Left cardiac atrium (tissue), 4 donors: ENCODE data around the gene COX10. TPM values are rescaled to one million over a fixed set of nuclear protein-coding genes. Genes with fewer than 3 reads are reported as not detected.

Source experiments
- ATAC-seq, 2 donors: fragments of 200-7000 bp; cut with Tn5 transposase; one replicate each; pipeline ENCODE4 v1.9.1; 2020; ENCODE audit warnings: mild to moderate bottlenecking in 2 of 2, moderate library complexity in 2 of 2
- DNase-seq: peaks from one replicate; pipeline ENCODE4 v3.0.0-alpha.2; 2020
- intact Hi-C, 2 donors: fragments of 100-400 bp; cut with DNase I; formaldehyde crosslinking; loops; one replicate each; pipeline versions ENCODE4 v1.14.1 to v1.15.1; 2022 to 2023
- total RNA-seq, 2 donors: library from RNA; stranded (reverse); fragmentation: NEBNext Ultra II Directional; extraction: Animal tissue kit (Norgen Biotek cat#: 25700); gene quantifications; one replicate each; pipeline ENCODE4 v1.2.1, GENCODE V29; 2021
- donor health status: DM: no; HTN: yes; CAD: no.
- donor health status: DM: no; HTN: yes; CAD: no; lungs with severe emphysema.
- donor health status: DM: yes; HTN: yes; CAD: no.
- donor health status: Dilated cardiomyopathy.

COX10 gene
- total RNA-seq, 2 donors from 2014 or later: 24.2 to 29.7 TPM

DNA sequence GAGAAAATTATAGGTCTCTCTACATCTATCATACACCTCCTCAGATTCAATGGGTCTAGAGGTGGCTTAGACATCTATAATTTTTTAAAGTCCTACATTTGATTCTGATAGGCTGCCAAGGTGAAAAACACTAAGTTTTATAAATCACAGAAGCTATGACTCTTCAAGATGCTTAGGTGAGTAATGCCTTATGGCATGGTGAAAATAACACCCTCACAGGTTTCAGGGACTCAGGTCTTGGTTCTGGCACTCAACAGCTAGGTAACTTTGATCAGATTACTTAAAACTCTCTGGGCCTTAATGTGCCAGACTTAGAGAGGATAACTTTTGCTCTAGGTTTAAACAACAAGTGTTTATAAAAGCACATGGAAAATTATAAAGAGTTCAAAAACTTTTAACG lies 2.0 kb upstream of the COX10 start:
- intact Hi-C loops: loop anchor here in 1 of 2 donors (5.0 kb wide), 2 partner anchors 235 to 470 kb away; partner anchors contain the start of gene HS3ST3B1
- ATAC-seq (no peak), DNase-seq (no peak)

DNA sequence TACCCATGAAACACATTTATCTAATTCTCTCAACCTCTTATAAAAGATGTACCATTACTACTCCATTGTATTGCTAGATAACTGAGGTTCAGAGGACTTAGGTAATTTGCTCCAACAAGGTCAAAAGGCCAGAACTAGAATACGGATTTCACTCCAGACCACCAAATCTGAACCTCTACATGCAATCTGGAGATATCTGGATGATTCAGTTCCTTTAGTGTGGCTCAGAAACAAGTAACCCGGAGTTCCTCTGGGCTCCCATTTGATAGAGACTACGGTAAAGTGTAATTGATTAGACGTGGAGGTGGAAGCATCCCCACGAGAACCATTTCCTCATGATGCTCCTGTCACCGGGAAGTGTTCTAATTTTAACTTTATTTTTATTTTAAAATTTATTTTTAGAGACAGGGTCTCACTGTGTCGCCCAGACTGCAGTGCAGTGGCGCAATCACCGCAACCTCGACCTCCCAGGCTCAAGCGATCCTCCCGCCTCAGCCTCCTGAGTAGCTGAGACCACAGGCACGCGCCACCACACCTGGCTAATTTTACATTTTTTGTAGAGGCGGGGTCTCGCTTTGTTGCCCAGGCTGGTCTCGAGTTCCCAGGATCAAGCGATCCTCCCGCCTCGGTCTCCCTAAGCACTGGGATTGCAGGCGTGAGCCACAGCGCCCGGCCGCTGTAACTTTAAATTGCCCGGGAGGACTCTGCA lies 608 bp upstream of the COX10 start:
- ATAC-seq: no peak
- intact Hi-C loops: loop anchor here in 1 of 2 donors (5.0 kb wide), 2 partner anchors 234 to 471 kb away; partner anchors contain the start of gene HS3ST3B1
- no peak for DNase-seq

DNA sequence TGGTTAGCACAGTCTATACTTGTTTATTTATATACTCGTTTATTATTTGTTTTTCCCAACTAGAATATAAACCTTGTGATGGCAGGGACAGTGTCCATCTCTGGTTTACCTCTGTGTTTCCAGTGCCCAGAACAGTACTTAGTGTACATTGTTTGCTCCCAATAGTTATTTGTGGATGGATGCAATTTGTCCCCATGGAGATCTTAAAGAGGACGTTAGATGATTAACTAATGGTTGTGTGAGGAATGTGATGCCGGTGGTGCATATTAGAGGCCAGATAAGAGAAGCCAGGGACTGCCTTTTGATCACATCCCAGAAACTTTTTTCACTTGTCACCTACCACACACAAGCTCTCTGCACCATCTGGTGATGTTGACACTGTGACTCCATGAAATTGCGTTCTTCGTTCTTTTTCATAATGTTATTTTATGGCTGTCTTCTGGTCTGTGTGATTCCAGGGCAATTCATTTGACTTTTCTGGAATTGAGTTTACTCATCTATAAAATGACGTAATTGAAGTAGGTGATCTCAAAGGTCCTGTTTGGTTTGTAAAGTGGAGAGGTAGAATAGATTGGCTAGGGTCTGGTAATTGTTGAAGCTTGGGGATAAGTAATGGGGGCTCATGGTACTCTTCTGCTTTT lies 1.2 kb downstream of the COX10 start:
- intact Hi-C loops: no loop called here
- DNase-seq: no peak
- ATAC-seq: no peak

DNA sequence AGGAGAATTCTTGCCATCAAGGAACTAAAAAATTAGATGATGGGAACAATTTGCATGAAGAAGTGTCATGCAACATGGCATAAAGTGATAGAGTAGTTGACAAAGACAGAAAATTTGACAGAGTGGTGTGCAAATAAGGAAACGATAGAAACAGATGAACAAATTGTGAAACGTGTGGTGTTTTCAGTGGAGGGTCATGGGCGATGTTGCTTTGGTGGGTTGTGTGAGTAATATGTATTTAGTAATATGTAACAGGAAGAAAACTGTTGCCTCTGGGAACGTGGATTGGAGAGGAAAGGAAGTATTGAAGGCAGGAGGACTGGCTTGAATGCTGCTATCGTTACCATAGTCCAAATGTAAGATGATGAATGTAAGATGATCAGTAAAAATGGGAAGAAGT lies 3.6 kb downstream of the COX10 start:
- ATAC-seq (no peak), DNase-seq (no peak)
- intact Hi-C loops: no loop called here

DNA sequence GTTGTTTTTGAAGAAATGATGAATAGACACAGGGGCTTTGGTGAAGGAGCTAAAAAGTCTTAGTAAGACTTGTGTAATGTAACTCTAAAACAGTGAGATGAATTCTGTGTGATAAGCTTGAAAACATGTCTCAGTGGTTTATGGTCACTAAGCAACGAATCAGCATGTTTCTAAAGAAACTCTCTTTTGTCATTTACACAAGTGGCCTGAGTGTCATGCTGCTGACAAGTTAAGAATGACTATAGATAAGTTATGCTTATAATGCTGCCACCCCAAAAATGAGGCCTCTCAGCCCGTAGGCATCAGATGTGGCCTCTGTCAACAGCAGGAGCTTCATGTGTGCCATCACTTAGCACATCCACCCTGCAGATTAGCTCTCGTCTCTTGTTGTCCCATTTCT lies 8.7 kb downstream of the COX10 start:
- intact Hi-C loops: no loop called here
- ATAC-seq (peak; percentile 80 to 88), DNase-seq (no peak)

DNA sequence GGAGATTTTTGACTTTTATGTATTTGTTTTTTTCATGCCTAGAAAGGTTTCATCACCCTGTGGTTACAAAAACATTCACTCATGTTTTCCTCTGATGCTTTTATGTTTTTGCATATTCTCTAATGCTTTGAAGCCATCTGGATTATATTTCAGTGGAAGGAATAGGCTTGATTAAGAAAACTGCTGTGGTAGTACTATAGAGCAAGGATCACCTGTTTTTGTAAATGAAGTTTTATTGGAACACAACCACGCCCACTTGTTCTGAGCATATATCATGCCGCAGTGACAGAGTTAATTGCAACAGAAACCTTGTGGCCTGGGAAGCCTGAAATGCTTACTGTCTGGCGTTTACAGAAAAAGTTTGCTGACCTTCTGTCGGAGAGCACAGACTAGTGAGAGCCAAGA lies 11.5 kb downstream of the COX10 start:
- intact Hi-C loops: no loop called here
- DNase-seq (no peak), ATAC-seq (no peak)

DNA sequence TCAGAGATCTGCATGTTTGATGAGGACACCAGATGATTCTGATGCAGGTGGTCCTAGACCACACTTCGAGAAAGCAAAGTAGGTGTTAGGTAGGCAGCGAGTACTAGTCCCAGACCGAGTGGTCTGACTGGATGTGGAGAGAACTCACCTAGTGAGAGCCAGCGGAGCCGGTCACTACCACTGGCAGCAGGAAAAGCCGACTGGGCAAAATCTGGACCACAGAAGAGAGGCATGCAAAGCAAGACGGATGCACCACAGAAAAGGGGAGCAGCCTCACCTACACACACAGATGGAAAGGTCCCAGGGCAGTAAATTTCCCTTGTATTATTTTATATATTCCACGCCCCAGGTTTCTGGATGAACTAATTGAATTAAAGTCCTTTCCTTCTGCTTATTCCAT lies 13.5 kb downstream of the COX10 start:
- intact Hi-C loops: no loop called here

DNA sequence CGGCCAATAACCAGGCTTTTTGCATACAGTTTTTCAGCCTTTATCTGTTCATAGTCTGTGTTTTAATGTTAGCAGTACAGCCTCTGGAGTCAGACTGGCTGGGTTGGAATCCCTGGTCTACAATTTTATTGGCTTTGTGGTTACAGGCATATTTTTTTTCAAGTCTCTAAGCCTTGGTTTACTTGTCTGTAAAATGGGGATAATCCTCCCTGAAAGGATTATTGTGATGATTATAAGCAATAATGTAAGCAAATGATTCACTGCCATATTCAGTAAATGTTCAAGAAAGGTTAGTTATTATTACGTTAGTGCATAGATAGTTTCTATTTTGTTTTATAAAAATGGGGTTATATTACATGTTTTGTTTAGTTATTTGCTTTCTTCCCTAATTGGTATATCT lies 15.7 kb downstream of the COX10 start:
- intact Hi-C loops: no loop called here
- ATAC-seq: no peak
- DNase-seq: no peak

More for the DNA sequence above, 13.5 kb downstream of the COX10 start:
- DNase-seq: no peak
- no peak for ATAC-seq

DNA sequence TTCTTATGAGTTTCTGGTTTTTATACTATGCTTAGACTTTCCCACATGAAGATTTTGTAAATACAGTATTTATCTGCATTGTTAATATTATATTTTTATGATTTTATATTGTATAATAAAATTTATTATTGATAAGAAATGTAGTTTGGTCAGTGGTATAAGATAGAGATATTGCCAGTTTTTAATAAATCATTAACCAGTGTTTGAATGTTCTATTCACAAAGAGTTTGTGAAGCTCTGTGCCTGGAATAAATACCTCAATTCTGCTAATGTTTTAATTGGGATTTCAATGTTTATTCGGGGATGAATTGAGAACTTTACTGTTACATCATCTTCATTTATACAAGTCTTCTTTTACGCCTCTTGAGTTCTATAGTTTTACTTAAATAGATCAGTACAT lies 16.9 kb downstream of the COX10 start:
- DNase-seq (no peak), ATAC-seq (no peak)
- intact Hi-C loops: no loop called here

DNA sequence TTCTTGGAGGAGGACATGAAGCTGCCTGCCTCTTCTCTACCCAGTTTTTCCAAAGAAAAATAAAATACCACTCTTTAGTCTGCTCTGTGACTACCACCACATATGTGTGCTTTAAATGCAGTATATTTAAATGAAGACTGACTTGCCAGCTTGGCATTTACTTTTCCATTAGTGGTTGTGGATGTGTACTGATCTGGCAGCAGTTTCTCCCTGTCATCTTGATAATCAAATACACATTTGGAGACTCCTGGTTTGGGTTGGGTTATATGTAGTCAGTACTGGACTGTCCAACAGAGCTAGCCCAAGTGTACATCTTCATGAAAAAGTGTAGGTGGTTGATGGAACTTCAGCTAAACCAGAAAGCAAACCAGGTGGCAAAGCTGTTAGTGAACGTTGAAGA lies 19.9 kb downstream of the COX10 start:
- no peak for DNase-seq
- intact Hi-C loops: no loop called here
- ATAC-seq: no peak

DNA sequence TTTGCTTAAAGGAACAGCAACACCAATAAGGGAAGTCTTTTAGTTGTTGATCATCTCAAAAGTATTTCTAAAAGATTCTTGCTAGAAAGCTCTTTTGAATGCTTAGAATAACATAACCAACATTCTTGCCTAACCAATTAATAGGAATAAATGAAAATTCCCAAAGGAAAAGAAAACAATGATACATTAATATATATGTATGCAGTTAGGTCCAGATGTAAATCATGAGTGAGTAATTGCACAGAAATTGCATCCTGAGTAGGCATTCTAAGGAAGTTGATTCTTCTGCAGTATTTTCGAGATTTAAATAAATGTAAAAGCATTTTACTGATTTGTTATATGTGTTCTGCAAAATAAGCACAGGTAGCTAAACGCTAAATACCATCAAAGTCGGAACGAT lies 22.1 kb downstream of the COX10 start:
- ATAC-seq: no peak
- intact Hi-C loops: no loop called here

DNA sequence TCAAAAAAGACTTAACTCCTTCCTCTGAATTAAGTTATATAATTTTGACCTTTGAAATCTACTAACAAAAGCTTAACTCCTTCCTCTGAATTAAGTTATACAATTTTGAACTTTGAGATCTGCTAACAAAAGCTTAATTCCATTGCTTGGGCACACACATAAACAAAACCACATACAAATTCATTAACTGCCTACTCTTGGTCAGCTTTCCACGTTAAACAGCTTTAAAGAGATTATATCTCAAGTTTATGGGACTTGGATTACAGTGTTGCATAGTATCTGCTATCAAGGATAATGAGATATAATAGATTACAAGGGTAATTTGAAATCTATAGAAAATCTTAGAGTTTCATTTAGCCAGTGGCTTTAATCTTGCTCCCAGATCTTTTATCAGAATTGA lies 23.5 kb downstream of the COX10 start:
- no peak for DNase-seq
- ATAC-seq: no peak
- intact Hi-C loops: no loop called here

More for the DNA sequence above, 22.1 kb downstream of the COX10 start:
- DNase-seq: no peak

DNA sequence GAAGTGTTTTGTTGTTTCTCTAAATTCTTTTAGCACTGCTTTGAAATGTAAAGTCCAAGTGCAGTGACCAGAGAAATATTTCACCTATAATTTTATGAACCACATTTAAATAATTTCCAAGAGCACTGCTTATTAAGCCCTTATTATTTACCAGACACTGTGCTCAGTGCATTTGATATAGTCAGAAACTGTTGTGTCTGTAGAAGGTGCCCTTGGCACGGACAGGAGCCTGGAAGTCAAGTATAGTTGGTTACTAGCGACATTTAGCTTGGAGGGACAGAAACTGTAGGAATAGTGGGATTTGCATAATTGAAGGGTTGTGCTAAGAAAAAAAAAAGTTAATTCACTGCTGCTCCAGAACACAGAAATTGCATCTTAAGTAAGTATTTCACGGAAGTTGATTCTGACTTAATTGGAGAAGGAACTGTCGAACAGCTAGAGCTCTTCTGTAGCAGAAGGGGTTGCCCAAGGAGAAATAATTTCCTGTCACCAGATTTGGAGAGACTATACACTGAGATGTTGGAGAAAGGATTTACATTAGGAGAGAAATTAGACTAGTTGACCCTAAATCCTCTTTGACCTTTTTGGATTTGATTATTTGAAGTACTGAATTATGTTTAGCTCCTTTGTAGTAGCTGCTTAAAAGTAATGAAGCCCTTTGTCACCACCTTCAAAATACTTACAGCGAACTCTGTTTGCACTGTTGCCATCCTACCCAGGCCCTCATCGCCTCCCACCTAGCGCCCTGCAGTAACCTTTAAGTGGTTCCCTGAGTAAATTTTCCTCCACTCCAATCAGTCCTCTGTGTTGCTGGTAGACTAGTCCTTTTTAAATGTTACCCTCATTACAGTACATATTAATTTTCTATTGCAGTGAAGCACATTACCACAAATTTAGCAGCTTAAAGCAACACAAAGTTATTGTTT lies 25.6 kb downstream of the COX10 start:
- intact Hi-C loops: no loop called here
- DNase-seq: no peak
- no peak for ATAC-seq

DNA sequence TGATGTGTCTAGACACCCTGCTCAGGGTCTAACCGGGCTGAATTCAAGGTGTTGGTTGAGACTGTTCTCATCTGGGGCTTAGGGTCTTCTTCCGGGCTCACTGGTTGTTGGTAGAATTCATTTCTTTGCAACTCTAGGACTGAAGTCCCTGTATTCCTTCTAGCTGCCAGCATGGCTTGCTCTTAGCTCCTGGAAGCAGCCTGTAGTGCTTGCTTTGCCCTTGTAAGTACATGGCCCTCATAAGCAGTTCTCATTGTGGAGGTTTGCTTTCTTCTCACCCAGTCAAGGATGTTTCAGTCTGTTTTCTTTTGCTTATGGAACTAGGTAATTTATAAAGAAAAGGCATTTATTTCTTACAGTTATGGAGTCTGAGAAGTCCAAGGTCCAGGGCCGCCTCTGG lies 26.3 kb downstream of the COX10 start:
- ATAC-seq (no peak), DNase-seq (no peak)
- intact Hi-C loops: no loop called here

DNA sequence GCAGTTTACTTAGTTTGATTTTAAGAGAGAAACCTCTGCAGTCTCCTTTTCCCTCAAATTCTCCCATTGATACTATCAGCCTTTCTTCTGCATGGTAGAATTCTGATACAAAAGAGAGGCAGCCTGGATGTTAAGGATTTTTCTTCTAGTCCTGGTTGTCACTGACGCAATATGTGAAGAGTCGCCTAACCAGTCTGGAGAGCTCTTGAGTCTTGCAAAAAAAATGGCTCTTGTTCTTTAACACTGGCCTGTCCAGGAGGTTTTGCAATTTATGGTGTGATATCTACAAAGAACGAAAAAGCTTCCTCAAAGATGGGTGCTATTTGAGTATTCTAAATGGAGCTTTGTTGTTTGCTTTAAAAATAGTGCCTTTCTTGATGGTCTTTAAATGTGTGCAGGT lies 28.9 kb downstream of the COX10 start:
- ATAC-seq: no peak
- intact Hi-C loops: no loop called here

DNA sequence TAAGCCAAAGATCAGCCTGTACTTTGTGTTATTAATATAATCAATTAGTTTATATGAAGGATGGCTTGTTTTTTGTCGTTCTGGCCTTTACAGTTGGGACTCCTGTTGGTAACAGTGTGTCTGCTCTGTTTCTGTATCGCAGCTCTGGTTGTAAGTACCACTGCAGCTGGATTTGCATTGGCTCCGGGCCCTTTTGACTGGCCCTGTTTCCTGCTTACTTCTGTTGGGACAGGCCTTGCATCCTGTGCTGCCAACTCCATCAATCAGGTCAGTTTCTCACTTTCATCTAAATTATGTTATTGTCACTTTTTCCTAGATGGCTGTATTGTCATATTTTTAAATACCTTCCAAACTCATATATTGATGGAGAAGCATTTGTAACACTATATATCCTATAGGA lies 32.7 kb downstream of the COX10 start:
- ATAC-seq (no peak), DNase-seq (no peak)
- intact Hi-C loops: no loop called here

More for the DNA sequence above, 28.9 kb downstream of the COX10 start:
- no peak for DNase-seq

DNA sequence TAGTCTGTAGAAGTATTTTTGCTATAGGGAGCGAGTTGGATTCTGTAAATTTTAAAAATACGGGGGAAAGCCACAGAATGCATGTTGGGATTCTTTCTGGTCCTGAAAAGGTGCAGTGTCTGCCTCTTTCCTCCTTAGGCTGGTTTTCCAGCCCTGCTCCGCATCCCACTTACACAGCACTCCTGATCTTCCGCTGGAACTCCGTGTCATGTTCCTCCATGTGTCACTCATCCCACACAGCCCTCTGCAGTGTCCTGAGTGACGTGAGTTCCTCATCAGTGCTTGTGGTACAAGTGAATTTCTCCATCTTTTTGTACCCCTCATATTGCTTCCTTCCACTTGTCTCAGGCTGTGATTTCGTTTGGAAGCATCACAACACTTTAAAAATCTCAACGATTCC lies 34.5 kb downstream of the COX10 start:
- DNase-seq (no peak), ATAC-seq (no peak)
- intact Hi-C loops: no loop called here

DNA sequence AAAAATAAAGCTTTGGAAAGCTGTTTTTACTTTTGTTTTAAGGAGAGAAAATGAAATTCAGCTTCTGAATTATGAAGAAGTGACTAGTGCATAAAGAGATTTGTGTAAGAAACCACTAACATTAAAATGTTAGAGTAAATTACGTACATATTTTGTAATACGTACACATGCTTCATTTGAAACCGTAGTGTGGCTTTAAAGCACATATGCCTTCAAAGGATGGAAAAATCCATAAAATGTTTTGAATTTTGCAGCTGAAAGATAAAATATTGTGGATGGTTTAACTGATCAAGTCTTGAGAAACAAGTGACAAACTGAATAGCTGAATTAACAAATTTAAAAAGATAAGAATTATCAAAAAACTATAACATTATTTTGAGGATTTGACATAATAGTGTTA lies 35.4 kb downstream of the COX10 start:
- ATAC-seq (no peak), DNase-seq (no peak)
- intact Hi-C loops: no loop called here

DNA sequence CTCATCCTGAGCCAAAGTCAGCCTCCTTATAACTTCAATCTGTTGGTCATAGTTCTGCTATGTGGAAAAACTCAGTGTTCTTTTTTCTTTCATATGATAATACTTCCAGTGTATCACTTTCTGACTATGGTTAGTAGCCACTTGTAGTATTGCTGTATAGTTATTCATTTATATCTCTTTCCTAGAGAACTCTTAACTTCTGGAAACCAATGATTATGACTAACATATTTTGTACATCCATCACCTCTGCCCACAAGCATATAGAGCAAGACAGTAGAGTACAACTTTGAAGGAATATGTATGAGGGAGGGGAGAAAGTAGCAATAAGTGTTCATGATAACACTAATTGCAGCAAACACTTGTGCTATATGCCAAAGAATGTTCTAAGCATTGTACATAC lies 38.6 kb downstream of the COX10 start:
- DNase-seq (no peak), ATAC-seq (no peak)
- intact Hi-C loops: no loop called here

DNA sequence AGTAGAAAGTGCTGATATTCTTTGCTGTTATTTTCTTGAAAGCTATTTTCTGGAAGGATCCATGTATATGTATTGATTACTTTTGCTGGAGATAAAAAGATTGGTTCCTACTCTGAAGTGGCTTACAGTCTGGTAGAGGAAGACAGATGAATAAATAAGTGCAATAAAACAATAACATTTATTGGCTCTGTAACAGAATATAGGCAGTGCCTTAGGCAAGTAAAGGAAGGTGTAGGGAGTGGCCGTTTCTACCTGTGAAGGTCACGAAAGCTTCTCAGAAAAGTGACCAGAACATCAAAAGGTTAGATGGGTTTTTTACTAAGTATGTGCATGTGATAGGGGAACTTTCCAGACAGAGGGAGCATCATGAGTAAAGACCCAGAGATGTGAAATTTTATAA lies 43.1 kb downstream of the COX10 start:
- DNase-seq (no peak), ATAC-seq (no peak)
- intact Hi-C loops: no loop called here
